ENCODE results near the gene CSF2RB. TPM values are rescaled to one million over a fixed set of nuclear protein-coding genes. Genes with fewer than 3 reads are reported as not detected.

CSF2RB gene
- total RNA-seq, 2 donors from 2014 or later: not detected

DNA sequence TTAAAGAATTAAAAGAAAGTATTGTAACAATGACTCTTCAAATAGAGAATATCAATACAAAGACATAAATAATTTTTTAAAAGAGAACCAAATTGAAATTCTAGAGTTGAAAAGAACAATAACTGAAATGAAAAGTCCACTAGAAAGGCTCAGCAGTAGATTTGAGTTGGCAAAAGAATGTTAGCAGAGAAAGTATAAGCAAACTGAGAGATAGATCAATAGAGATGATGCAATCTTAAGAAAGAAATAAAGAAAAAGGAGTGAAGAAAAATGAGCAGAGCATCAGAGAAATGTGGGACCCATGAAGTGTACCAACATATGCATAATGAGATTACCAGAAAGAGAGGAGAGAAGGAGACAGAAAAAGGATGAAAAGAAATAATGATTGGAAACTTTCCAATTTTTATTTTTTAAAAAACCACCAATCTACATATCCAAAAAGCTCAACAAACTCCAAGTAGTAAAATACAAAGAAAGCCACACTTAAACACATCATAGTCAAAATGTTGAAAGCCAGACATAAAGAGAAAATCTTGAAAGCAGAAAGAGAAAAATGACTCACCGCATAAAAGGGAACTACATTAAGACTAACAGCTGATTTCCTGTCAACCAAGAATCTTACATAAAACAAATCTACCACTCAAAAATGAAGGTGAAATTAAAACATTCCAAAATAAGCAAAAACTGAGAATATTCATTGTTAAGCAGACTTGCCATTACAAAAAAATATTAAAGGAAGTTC lies 31.8 kb upstream of the CSF2RB start:
- Histone ChIP-seq H3K4me3 (ENCODE audit: low read length) (no peak overlapping the region), H3K4me1 (ENCODE audit: control insufficient read depth, insufficient read depth, low read length) (no peaks in the 10 kb centered on the region), H3K36me3 (ENCODE audit: control insufficient read depth, insufficient read depth, low read length) (no peaks in the 10 kb centered on the region), H3K9me3 (ENCODE audit: control insufficient read depth, low read length) (peaks cover 15% of the 10 kb centered on the region), H3K27ac (ENCODE audit: low read depth, low read length) (no peak overlapping the region), H3K9ac (ENCODE audit: extremely low read depth, low read length, poor library complexity, severe bottlenecking) (no peak overlapping the region), H3K27me3 (ENCODE audit: control insufficient read depth, insufficient read depth, low read length, poor library complexity, severe bottlenecking) (no peaks in the 10 kb centered on the region)
- H3K27me3 Mint-ChIP-seq (ENCODE audit: insufficient read depth): peaks cover 4% of the 10 kb centered on the region
- TF ChIP-seq, protein P1, sequence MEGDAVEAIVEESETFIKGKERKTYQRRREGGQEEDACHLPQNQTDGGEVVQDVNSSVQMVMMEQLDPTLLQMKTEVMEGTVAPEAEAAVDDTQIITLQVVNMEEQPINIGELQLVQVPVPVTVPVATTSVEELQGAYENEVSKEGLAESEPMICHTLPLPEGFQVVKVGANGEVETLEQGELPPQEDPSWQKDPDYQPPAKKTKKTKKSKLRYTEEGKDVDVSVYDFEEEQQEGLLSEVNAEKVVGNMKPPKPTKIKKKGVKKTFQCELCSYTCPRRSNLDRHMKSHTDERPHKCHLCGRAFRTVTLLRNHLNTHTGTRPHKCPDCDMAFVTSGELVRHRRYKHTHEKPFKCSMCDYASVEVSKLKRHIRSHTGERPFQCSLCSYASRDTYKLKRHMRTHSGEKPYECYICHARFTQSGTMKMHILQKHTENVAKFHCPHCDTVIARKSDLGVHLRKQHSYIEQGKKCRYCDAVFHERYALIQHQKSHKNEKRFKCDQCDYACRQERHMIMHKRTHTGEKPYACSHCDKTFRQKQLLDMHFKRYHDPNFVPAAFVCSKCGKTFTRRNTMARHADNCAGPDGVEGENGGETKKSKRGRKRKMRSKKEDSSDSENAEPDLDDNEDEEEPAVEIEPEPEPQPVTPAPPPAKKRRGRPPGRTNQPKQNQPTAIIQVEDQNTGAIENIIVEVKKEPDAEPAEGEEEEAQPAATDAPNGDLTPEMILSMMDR (conservative IDR thresholded peaks at IDR 0.05): no peak
- H3K4me1 Mint-ChIP-seq: peaks cover 17% of the 10 kb centered on the region
- peaks cover 13% of the 10 kb centered on the region for H3K9me3 Mint-ChIP-seq
- no peaks in the 10 kb centered on the region for H3K36me3 Mint-ChIP-seq (ENCODE audit: low read depth)
- 100% methylated on average over 1 of the region's 1 CpG; no CpG with 5 or more reads in 1 of the 2 experiments for WGBS, 2 experiments (ENCODE audit: insufficient coverage in 1 of 2, insufficient read length in 1 of 2)
- H3K4me3 Mint-ChIP-seq: no peak overlapping the region
- H3K27ac Mint-ChIP-seq: no peak overlapping the region
- no peak for DNase-seq

DNA sequence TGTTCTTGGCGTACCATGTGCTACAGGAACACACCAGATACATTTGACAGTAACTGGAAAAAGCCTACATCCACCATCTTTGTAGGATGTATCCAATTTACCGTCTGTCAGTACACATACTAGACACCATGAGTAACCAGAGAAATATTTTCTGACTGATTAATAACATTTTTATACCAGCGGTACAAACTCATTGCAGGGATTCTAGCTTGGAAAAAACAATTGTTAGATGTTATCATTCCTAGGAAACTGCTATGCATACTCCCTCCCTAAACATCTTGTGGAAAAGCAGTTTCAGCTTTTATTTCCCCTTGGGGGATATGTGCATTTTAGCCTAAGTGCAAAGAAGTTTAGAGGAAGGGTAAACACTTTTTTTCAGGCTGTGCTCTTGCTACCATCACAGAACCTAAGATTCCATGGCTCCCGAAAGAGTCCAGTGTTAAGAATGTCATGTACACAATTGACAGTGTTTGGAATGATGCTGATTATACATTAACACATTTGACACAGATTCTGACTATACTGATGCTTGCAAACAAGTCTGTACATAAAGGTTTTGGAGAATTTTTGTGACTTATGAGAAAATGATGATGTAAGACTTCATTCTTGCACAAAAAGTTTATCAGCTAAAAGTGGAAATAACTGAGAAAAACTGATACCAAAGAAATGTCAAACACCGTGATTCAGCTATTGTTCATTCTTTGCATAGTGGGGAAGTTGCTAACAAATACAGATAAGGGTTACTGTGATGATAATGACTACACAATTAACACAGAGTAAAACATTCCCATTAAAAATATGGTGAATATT lies 28.9 kb upstream of the CSF2RB start:
- TF ChIP-seq, protein P1 (conservative IDR thresholded peaks at IDR 0.05): no peak
- Mint-ChIP-seq H3K36me3 (ENCODE audit: low read depth) (no peaks in the 10 kb centered on the region), H3K9me3 (peaks cover 18% of the 10 kb centered on the region), H3K27me3 (ENCODE audit: insufficient read depth) (no peaks in the 10 kb centered on the region), H3K27ac (no peak overlapping the region), H3K4me1 (peaks cover 13% of the 10 kb centered on the region), H3K4me3 (no peak overlapping the region)
- H3K27me3 ChIP-seq (ENCODE audit: control insufficient read depth, insufficient read depth, low read length, poor library complexity, severe bottlenecking): no peaks in the 10 kb centered on the region
- H3K4me1 ChIP-seq (ENCODE audit: control insufficient read depth, insufficient read depth, low read length): no peaks in the 10 kb centered on the region
- no peak overlapping the region for H3K4me3 ChIP-seq (ENCODE audit: low read length)
- H3K36me3 ChIP-seq (ENCODE audit: control insufficient read depth, insufficient read depth, low read length): no peaks in the 10 kb centered on the region
- peaks cover 20% of the 10 kb centered on the region for H3K9me3 ChIP-seq (ENCODE audit: control insufficient read depth, low read length)
- H3K9ac ChIP-seq (ENCODE audit: extremely low read depth, low read length, poor library complexity, severe bottlenecking): no peak overlapping the region
- no peak for DNase-seq
- 90% methylated on average over 3 to 5 of the region's 5 CpGs for WGBS, 2 experiments (ENCODE audit: insufficient coverage in 1 of 2, insufficient read length in 1 of 2)
- H3K27ac ChIP-seq (ENCODE audit: low read depth, low read length): no peak overlapping the region

DNA sequence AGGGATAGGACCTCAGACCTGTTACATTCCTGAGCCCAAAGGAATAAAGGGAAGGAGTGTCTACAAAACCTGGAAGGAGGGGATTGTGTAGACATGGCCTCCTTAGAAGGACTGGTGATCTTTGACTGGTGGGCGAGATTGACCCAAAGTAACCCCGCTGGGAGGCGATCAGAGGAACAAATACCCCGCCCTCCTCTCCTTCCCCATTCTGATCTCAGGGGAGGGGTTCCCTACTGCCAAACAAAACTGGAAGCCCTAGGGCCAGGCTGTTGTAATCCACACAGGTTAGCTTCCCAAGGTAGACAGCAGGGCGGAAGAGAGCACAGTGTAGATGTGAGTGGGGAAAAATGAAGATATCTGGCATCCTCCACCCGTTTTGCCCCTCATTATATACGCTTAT lies 28.0 kb upstream of the CSF2RB start:
- Histone ChIP-seq H3K36me3 (ENCODE audit: control insufficient read depth, insufficient read depth, low read length) (no peaks in the 10 kb centered on the region), H3K4me3 (ENCODE audit: low read length) (no peak overlapping the region), H3K9ac (ENCODE audit: extremely low read depth, low read length, poor library complexity, severe bottlenecking) (no peak overlapping the region), H3K4me1 (ENCODE audit: control insufficient read depth, insufficient read depth, low read length) (no peaks in the 10 kb centered on the region), H3K27me3 (ENCODE audit: control insufficient read depth, insufficient read depth, low read length, poor library complexity, severe bottlenecking) (no peaks in the 10 kb centered on the region), H3K9me3 (ENCODE audit: control insufficient read depth, low read length) (peaks cover 20% of the 10 kb centered on the region), H3K27ac (ENCODE audit: low read depth, low read length) (no peak overlapping the region)
- Mint-ChIP-seq H3K4me1 (peaks cover 13% of the 10 kb centered on the region), H3K36me3 (ENCODE audit: low read depth) (no peaks in the 10 kb centered on the region), H3K27ac (no peak overlapping the region), H3K4me3 (no peak overlapping the region), H3K27me3 (ENCODE audit: insufficient read depth) (no peaks in the 10 kb centered on the region), H3K9me3 (peaks cover 17% of the 10 kb centered on the region)
- DNase-seq: peak; percentile 64
- WGBS, 2 experiments (ENCODE audit: insufficient coverage in 1 of 2, insufficient read length in 1 of 2): 87 to 100% methylated on average over 3 to 7 of the region's 7 CpGs
- TF ChIP-seq, protein P1 (conservative IDR thresholded peaks at IDR 0.05): no peak
